Measurements from ENCODE around the gene CPPED1. TPM values are rescaled to one million over a fixed set of nuclear protein-coding genes. Genes with fewer than 3 reads are reported as not detected.

Gene CPPED1
- total and polyA plus RNA-seq, 8 donors, result 9.1 to 33.3 (median 9.8) TPM

- ATAC-seq, result no peak
- intact Hi-C loops (cut with DNase I), result no loop called here
- no peak overlapping the region for H3K27ac ChIP-seq
- peaks cover 0 to 5% of the 10 kb centered on the region in 2 donors for H3K27me3 ChIP-seq
- no peaks in the 10 kb centered on the region for H3K9me3 ChIP-seq
- no peaks in the 10 kb centered on the region for H3K36me3 ChIP-seq
- DNase-seq, result no peak
- no peak overlapping the region for H3K4me3 ChIP-seq
- TF ChIP-seq CTCF (IDR thresholded peaks at IDR 0.05), result no peak
- H3K4me1 ChIP-seq, result no peaks in the 10 kb centered on the region
Observed at GRCh38 chr16:12845282-12845681, 41.6 kb upstream of the CPPED1 start.

- Histone ChIP-seq H3K4me1 (no peaks in the 10 kb centered on the region), H3K4me3 (no peak overlapping the region), H3K27ac (no peak overlapping the region), H3K9me3 (peaks cover 0 to 9% of the 10 kb centered on the region in 2 donors), H3K36me3 (no peaks in the 10 kb centered on the region), H3K27me3 (peaks cover 0 to 18% of the 10 kb centered on the region in 2 donors)
- no peak for ATAC-seq
- intact Hi-C loops (cut with DNase I), result no loop called here
- TF ChIP-seq CTCF (IDR thresholded peaks at IDR 0.05), result no peak
- DNase-seq, result no peak
Observed at GRCh38 chr16:12837756-12838155, 34.1 kb upstream of the CPPED1 start.

DNA sequence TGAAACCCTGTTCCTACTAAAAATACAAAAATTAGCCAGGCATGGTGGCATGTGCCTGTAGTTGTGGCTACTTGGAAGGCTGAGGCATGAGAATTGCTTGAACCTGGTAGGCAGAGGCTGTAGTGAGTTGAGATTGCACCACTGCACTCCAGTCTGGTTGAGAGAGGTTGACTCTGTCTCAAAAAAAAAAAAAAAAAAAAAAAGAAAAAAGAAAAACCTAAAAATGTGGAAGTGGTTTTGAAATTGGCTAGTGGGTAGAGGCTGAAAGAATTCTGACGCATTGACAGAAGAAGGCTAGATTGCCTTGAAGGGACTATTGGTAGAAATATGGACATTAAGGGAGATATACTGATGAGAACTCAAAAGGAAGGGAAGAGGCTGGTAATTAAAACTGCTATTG is 33.6 kb upstream of the CPPED1 start:
- intact Hi-C loops (cut with DNase I), result no loop called here
- peaks cover 0 to 9% of the 10 kb centered on the region in 2 donors for H3K9me3 ChIP-seq
- no peaks in the 10 kb centered on the region for H3K4me1 ChIP-seq
- ATAC-seq, result no peak
- no peak for TF ChIP-seq CTCF (IDR thresholded peaks at IDR 0.05)
- no peak overlapping the region for H3K4me3 ChIP-seq
- DNase-seq, result no peak
- no peak overlapping the region for H3K27ac ChIP-seq
- no peaks in the 10 kb centered on the region for H3K36me3 ChIP-seq
- peaks cover 0 to 18% of the 10 kb centered on the region in 2 donors for H3K27me3 ChIP-seq

- no peak overlapping the region for H3K27ac ChIP-seq
- intact Hi-C loops (cut with DNase I), result no loop called here
- DNase-seq, result no peak
- H3K9me3 ChIP-seq, result peaks cover 0 to 6% of the 10 kb centered on the region in 2 donors
- H3K27me3 ChIP-seq, result peaks cover 0 to 35% of the 10 kb centered on the region in 2 donors
- no peaks in the 10 kb centered on the region for H3K36me3 ChIP-seq
- H3K4me3 ChIP-seq, result no peak overlapping the region
- H3K4me1 ChIP-seq, result no peaks in the 10 kb centered on the region
- TF ChIP-seq CTCF (IDR thresholded peaks at IDR 0.05), result no peak
- ATAC-seq, result no peak
Observed at GRCh38 chr16:12833926-12834325, 30.2 kb upstream of the CPPED1 start.

GRCh38 chr16:12829096-12829888 is 25.6 kb upstream of the CPPED1 start:
- Histone ChIP-seq H3K4me1 (no peaks in the 10 kb centered on the region), H3K9me3 (no peaks in the 10 kb centered on the region), H3K36me3 (no peaks in the 10 kb centered on the region), H3K27me3 (peaks cover 0 to 26% of the 10 kb centered on the region in 2 donors), H3K27ac (no peak overlapping the region), H3K4me3 (no peak overlapping the region)
- intact Hi-C loops (cut with DNase I), result no loop called here
- TF ChIP-seq CTCF (IDR thresholded peaks at IDR 0.05), result no peak
- ATAC-seq (no peak), DNase-seq (no peak)
